Loucy (cell line): ENCODE data around the gene SEMA5A.

ENCODE experiments used
- H2AFZ ChIP-seq: fragments of 200-600 bp; sonication (generic); 2 replicates; pipeline ENCODE4 v1.6.0; 2016; ENCODE audit warnings: antibody characterized with exemption, mild to moderate bottlenecking, low read length, moderate library complexity
- H3F3A ChIP-seq: fragments of 200-600 bp; 2 replicates; pipeline ENCODE4 v1.6.0; 2016; ENCODE audit warnings: antibody characterized with exemption, low read depth, mild to moderate bottlenecking
- H3K27me3 ChIP-seq: fragments of 200-600 bp; sonication (generic); 2 replicates; pipeline ENCODE4 v1.6.1; 2014; ENCODE audit warnings: low read length, mild to moderate bottlenecking; ENCODE audit not compliant: insufficient read depth, poor library complexity, severe bottlenecking
- H3K36me3 ChIP-seq: fragments of 200-600 bp; sonication (generic); 2 replicates; pipeline ENCODE4 v1.6.1; 2016; ENCODE audit warnings: low read length; ENCODE audit not compliant: insufficient read depth
- H3K4me1 ChIP-seq: fragments of 200-600 bp; sonication (generic); 2 replicates; pipeline ENCODE4 v1.5.1; 2014; ENCODE audit warnings: low read length, mild to moderate bottlenecking; ENCODE audit not compliant: insufficient read depth, poor library complexity, severe bottlenecking
- H3K4me2 ChIP-seq: fragments of 200-600 bp; sonication (generic); 2 replicates; pipeline ENCODE4 v1.6.0; 2014; ENCODE audit warnings: antibody characterized with exemption, low read length, low read depth, mild to moderate bottlenecking; ENCODE audit not compliant: poor library complexity, severe bottlenecking
- H3K4me3 ChIP-seq: fragments of 200-600 bp; sonication (generic); 2 replicates; pipeline ENCODE4 v1.5.1; 2014; ENCODE audit warnings: low read length, mild to moderate bottlenecking, mixed read lengths; ENCODE audit not compliant: poor library complexity, severe bottlenecking
- H3K79me2 ChIP-seq: fragments of 200-600 bp; sonication (generic); 2 replicates; pipeline ENCODE4 v1.6.1; 2014; ENCODE audit warnings: low read length; ENCODE audit not compliant: insufficient read depth
- H3K9ac ChIP-seq: fragments of 200-600 bp; sonication (generic); 2 replicates; pipeline ENCODE4 v1.6.0; 2014; ENCODE audit warnings: mild to moderate bottlenecking, low read depth, low read length, moderate library complexity; ENCODE audit not compliant: poor library complexity, severe bottlenecking
- H3K9me2 ChIP-seq: fragments of 200-600 bp; sonication (generic); replicated peaks from 2 replicates; pipeline ENCODE4 v1.6.1; 2016; ENCODE audit warnings: low read depth, low read length, mixed read lengths
- H3K9me3 ChIP-seq: fragments of 200-600 bp; sonication (generic); 2 replicates; pipeline ENCODE4 v1.6.1; 2014; ENCODE audit warnings: mild to moderate bottlenecking, antibody characterized with exemption, low read length, low read depth; ENCODE audit not compliant: insufficient read depth
- H4K20me1 ChIP-seq: fragments of 200-600 bp; sonication (generic); 2 replicates; pipeline ENCODE4 v1.6.0; 2014; ENCODE audit warnings: antibody characterized with exemption, low read length, mild to moderate bottlenecking; ENCODE audit not compliant: insufficient read depth, poor library complexity, severe bottlenecking
- EZH2phosphoT487 ChIP-seq: fragments of 200-600 bp; IDR thresholded peaks from 2 replicates; pipeline ENCODE4 v1.6.1; 2018; ENCODE audit warnings: antibody characterized with exemption, mild to moderate bottlenecking, moderate library complexity, borderline replicate concordance
- TF ChIP-seq, protein P1 (sequence below): fragments of 200-600 bp; sonication (generic); conservative IDR thresholded peaks from 2 replicates; pipeline ENCODE4 v1.5.1; 2014; ENCODE audit warnings: mild to moderate bottlenecking, antibody characterized with exemption, low read length

SEMA5A gene

GRCh38 chr5:9226016-9226536, 319.8 kb downstream of the SEMA5A start:
- no peak overlapping the region for H3K4me2 ChIP-seq
- H3K36me3 ChIP-seq = no peaks in the 10 kb centered on the region
- H3K4me1 ChIP-seq = no peaks in the 10 kb centered on the region
- TF ChIP-seq, protein P1, sequence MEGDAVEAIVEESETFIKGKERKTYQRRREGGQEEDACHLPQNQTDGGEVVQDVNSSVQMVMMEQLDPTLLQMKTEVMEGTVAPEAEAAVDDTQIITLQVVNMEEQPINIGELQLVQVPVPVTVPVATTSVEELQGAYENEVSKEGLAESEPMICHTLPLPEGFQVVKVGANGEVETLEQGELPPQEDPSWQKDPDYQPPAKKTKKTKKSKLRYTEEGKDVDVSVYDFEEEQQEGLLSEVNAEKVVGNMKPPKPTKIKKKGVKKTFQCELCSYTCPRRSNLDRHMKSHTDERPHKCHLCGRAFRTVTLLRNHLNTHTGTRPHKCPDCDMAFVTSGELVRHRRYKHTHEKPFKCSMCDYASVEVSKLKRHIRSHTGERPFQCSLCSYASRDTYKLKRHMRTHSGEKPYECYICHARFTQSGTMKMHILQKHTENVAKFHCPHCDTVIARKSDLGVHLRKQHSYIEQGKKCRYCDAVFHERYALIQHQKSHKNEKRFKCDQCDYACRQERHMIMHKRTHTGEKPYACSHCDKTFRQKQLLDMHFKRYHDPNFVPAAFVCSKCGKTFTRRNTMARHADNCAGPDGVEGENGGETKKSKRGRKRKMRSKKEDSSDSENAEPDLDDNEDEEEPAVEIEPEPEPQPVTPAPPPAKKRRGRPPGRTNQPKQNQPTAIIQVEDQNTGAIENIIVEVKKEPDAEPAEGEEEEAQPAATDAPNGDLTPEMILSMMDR = no peak
- no peak for TF ChIP-seq EZH2phosphoT487
- H3K9ac ChIP-seq = no peak overlapping the region
- H3F3A ChIP-seq = no peaks in the 10 kb centered on the region
- no peak overlapping the region for H2AFZ ChIP-seq
- H4K20me1 ChIP-seq = no peaks in the 10 kb centered on the region
- H3K9me2 ChIP-seq = no peaks in the 10 kb centered on the region
- no peak overlapping the region for H3K4me3 ChIP-seq
- H3K27me3 ChIP-seq = no peaks in the 10 kb centered on the region
- no peaks in the 10 kb centered on the region for H3K79me2 ChIP-seq
- no peaks in the 10 kb centered on the region; the same call in 1 of the 2 replicates for H3K9me3 ChIP-seq

DNA sequence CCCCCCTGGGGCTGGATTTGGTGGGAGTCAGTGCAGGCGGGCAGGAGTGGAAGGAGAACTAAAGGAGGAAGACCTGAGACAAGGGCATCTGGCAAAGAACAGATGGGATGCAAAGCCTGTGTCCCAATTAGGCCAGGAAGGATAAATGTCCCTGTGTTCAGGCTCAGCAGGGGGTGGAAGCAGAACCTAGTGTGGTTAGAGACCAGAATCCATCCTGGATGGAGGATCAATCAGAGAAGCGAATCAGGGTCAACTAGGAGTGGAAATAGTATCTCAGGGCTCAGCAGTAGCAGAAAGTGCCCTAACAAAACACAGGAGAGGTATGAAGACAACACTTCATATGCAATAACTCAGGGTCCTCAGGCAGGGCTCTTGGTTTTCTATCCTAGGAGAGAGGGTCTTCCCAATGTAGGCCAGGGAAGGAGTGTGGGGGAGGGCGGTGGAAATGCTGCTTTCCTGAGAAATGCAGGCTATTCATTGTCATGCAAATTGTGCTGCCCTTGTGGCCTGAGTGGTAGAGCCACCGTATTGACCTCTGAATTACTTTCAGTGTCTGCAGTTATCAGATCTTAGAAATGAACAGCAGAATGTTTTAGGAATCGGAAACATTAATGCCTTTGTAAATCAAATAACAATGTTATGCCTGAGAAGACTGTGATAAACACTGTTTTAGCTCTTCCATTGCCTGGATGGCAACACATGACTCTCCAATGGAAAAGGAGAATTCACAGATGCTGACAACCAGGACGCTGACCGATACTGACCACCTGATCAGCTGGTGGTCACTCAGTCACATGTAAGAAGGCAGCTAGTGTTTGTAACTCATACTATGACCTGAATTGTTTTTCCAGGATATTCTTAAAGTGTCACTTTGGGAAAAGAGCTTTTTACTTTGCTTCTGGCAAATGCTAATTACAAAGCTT, 323.6 kb downstream of the SEMA5A start:
- Histone ChIP-seq H3K9me2 (no peaks in the 10 kb centered on the region), H3K4me1 (no peaks in the 10 kb centered on the region), H3K9me3 (no peaks in the 10 kb centered on the region; the same call in 1 of the 2 replicates), H3K9ac (no peak overlapping the region), H3K27me3 (no peaks in the 10 kb centered on the region), H3K79me2 (no peaks in the 10 kb centered on the region), H3F3A (no peaks in the 10 kb centered on the region), H4K20me1 (no peaks in the 10 kb centered on the region), H3K4me2 (no peak overlapping the region), H3K4me3 (no peak overlapping the region), H3K36me3 (no peaks in the 10 kb centered on the region), H2AFZ (no peak overlapping the region)
- no peak for TF ChIP-seq EZH2phosphoT487

DNA sequence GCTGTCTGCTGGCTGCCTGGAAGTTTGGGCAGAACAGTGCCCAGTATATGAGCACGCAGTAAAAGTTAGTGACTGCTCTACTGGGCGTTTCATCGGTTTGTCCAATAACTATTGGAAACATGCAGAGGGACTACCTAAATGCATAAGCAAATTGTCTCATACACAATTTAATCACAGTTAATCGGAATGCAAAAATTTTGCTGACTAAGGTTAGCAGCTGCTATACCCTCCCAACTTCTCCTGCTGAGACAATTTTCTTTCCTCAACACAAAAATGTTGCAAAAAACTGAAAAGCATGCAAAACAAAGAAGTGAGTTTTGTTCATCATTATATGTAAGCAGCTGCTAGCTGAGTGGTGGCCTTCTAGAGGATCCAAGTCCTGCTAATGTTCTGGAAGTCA, 327.5 kb downstream of the SEMA5A start:
- no peak overlapping the region for H2AFZ ChIP-seq
- H3K9me2 ChIP-seq = no peaks in the 10 kb centered on the region
- no peaks in the 10 kb centered on the region for H3F3A ChIP-seq
- TF ChIP-seq, protein P1 = no peak
- no peak for TF ChIP-seq EZH2phosphoT487
- no peaks in the 10 kb centered on the region for H3K4me1 ChIP-seq
- H3K4me3 ChIP-seq = no peak overlapping the region
- H3K36me3 ChIP-seq = no peaks in the 10 kb centered on the region
- H3K27me3 ChIP-seq = no peaks in the 10 kb centered on the region
- H3K9me3 ChIP-seq = no peaks in the 10 kb centered on the region; the same call in 1 of the 2 replicates
- no peaks in the 10 kb centered on the region for H4K20me1 ChIP-seq
- no peak overlapping the region for H3K9ac ChIP-seq
- no peaks in the 10 kb centered on the region for H3K79me2 ChIP-seq
- H3K4me2 ChIP-seq = no peak overlapping the region
